NCI-H146 treated with DMSO at 0.1 percent for 48 hours (cell line): ENCODE data around the gene SLC45A1.

Experiments used
- DNase-seq: peaks from one replicate; lab custom pipeline; 2025; ENCODE audit not compliant: unreplicated experiment; lab: John Stamatoyannopoulos, UW

Gene SLC45A1

GRCh38 chr1:8384088-8384487 is 66.2 kb downstream of the SLC45A1 start:
- no peak for DNase-seq

GRCh38 chr1:8384577-8384976 is 66.7 kb downstream of the SLC45A1 start:
- no peak for DNase-seq

GRCh38 chr1:8386247-8386646 is 68.3 kb downstream of the SLC45A1 start:
- DNase-seq: no peak

- no peak for DNase-seq
Measured at GRCh38 chr1:8388732-8389562, 71.0 kb downstream of the SLC45A1 start.

DNA sequence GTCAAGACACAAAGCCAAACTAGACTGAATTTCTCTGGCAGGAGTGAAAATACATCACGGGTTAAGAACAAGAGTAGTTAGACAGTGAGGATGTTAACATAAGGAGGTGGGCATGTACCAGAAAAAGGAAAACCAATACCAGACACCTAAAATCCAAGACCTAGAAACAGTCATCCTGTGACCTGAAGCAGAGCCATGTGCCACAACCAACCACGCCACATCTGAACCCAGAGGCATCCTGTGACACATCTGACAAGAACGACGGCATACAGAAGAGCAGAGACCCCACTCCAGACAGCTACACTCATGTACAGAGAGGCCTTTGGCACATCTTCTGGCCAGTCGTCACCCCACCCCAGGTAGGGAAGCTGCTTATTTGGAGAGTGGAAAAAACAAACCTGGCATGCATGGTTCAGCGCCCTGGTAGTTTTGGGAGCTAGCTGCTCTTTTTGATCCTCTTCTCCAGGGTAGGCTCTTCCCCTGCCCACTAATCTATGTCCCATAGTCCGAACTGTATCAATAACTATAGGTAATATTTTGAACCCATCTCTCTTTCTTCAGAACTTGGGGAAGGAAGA is 72.1 kb downstream of the SLC45A1 start:
- DNase-seq: no peak

- no peak for DNase-seq
Measured at GRCh38 chr1:8390707-8391106, 72.8 kb downstream of the SLC45A1 start.

DNA sequence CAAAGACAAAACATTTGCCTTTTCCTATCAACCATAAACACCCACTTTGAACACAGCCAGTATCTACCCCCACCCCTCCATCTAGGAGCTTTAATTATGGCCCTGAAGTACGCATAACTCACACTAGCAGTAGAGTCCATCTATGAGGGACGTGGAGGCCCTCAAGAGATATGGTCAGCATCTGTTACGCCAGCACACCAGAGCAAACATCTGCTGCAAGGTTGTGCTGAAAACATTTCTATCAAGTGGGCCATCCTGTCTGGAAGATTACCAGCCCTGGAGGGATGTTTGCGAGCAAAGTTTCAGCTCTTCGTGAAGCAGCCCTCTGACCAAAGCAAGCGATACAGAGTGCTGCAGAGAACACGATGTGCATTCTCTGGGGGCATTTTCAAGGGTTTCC is 74.6 kb downstream of the SLC45A1 start:
- no peak for DNase-seq
